HepG2 (cell line): ENCODE data around the gene KSR1. TPM values are rescaled to one million over a fixed set of nuclear protein-coding genes. Genes with fewer than 3 reads are reported as not detected.

ENCODE experiments used
- CAMTA2 ChIP-seq: sonication (generic); formaldehyde crosslinking; IDR thresholded peaks from 2 replicates; pipeline ENCODE4 v1.4.0; 2020; ENCODE audit warnings: mild to moderate bottlenecking, missing genetic modification reagents, borderline replicate concordance
- EZH2 ChIP-seq: conservative IDR thresholded peaks from 2 replicates; pipeline ENCODE4 v1.6.1; 2012; ENCODE audit warnings: mild to moderate bottlenecking, low read depth, low read length, moderate library complexity
- FOXC1 ChIP-seq: sonication (generic); formaldehyde crosslinking; IDR thresholded peaks from 2 replicates; pipeline ENCODE4 v1.8.0; 2022; ENCODE audit warnings: mild to moderate bottlenecking, missing genetic modification reagents, borderline replicate concordance
- KAT8 ChIP-seq: IDR thresholded peaks from 2 replicates; pipeline ENCODE4 v1.6.1; 2016; ENCODE audit warnings: missing genetic modification reagents, missing compliant biosample characterization
- MED8 ChIP-seq: sonication (generic); formaldehyde crosslinking; IDR thresholded peaks from 2 replicates; pipeline ENCODE4 v1.8.1; 2023; ENCODE audit warnings: mild to moderate bottlenecking, missing genetic modification reagents; ENCODE audit not compliant: insufficient replicate concordance
- NR2C2 ChIP-seq: sonication (generic); formaldehyde crosslinking; IDR thresholded peaks from 2 replicates; pipeline ENCODE4 v1.4.0; 2020; ENCODE audit warnings: missing genetic modification reagents, mild to moderate bottlenecking, moderate library complexity, borderline replicate concordance
- PPARG ChIP-seq: conservative IDR thresholded peaks from 2 replicates; pipeline ENCODE4 v1.6.1; 2016; ENCODE audit warnings: missing biosample characterization, missing genetic modification reagents
- REL ChIP-seq: sonication (generic); formaldehyde crosslinking; conservative IDR thresholded peaks from 2 replicates; pipeline ENCODE4 v1.8.0; 2022; ENCODE audit warnings: mild to moderate bottlenecking, missing genetic modification reagents, moderate library complexity
- RFXANK ChIP-seq: IDR thresholded peaks from 2 replicates; pipeline ENCODE4 v1.6.1; 2016
- SALL1 ChIP-seq: sonication (generic); formaldehyde crosslinking; IDR thresholded peaks from 2 replicates; pipeline ENCODE4 v1.8.0; 2022; ENCODE audit warnings: mild to moderate bottlenecking, missing genetic modification reagents
- SRY ChIP-seq: sonication (generic); formaldehyde crosslinking; IDR thresholded peaks from 2 replicates; pipeline ENCODE4 v1.8.0; 2022; ENCODE audit warnings: mild to moderate bottlenecking, missing genetic modification reagents
- SUZ12 ChIP-seq: fragments of 150-350 bp; IDR thresholded peaks from 2 replicates; pipeline ENCODE4 v1.6.1; 2014; ENCODE audit warnings: low read depth, low read length
- THRA ChIP-seq: sonication (generic); formaldehyde crosslinking; IDR thresholded peaks from 2 replicates; pipeline ENCODE4 v1.4.0; 2020; ENCODE audit warnings: missing genetic modification reagents, borderline replicate concordance
- ZFP41 ChIP-seq: sonication (generic); formaldehyde crosslinking; IDR thresholded peaks from 2 replicates; pipeline ENCODE4 v1.4.0; 2020; ENCODE audit warnings: mild to moderate bottlenecking, missing genetic modification reagents, borderline replicate concordance
- ZFX ChIP-seq: sonication (generic); formaldehyde crosslinking; IDR thresholded peaks from 2 replicates; pipeline ENCODE4 v1.4.0; 2020; ENCODE audit warnings: mild to moderate bottlenecking, low read depth, missing genetic modification reagents, moderate library complexity
- ZNF253 ChIP-seq: sonication (generic); formaldehyde crosslinking; IDR thresholded peaks from 2 replicates; pipeline ENCODE4 v1.8.0; 2022; ENCODE audit warnings: mild to moderate bottlenecking, missing genetic modification reagents, borderline replicate concordance
- ZNF577 ChIP-seq: sonication (generic); formaldehyde crosslinking; IDR thresholded peaks from 2 replicates; pipeline ENCODE4 v1.4.0; 2020; ENCODE audit warnings: mild to moderate bottlenecking, low read depth, missing genetic modification reagents, borderline replicate concordance
- ZNF878 ChIP-seq: sonication (generic); formaldehyde crosslinking; IDR thresholded peaks from 2 replicates; pipeline ENCODE4 v1.8.1; 2023; ENCODE audit warnings: mild to moderate bottlenecking, missing genetic modification reagents, moderate library complexity
- polyA plus RNA-seq, 8 experiments: library from polyadenylated mRNA; depleted of rRNA in 3 of 8; stranded (reverse) in 7 of 8; unstranded in 1 of 8; fragments of >200 nt; fragmentation: Illumina TruSeq in 4 of 8; extraction: Trizol in 4 of 8; gene quantifications; 2 replicates each; pipeline versions ENCODE4 v1.2.1 to v1.2.3, GENCODE V29; 2011 to 2016; ENCODE audit warnings: low read depth in 4 of 8, missing spikeins in 1 of 8, mixed read lengths in 1 of 8; ENCODE audit not compliant: insufficient read depth in 1 of 8
- total RNA-seq, 5 experiments: library from RNA; depleted of rRNA; stranded (reverse); fragments of >200 nt; fragmentation: Illumina TruSeq; extraction: Trizol; gene quantifications; 2 replicates each; pipeline ENCODE4 v1.2.3, GENCODE V29; 2016; ENCODE audit warnings: low read depth in 1 of 5
- TF ChIP-seq, protein P1 (sequence below): sonication (generic); formaldehyde crosslinking; IDR thresholded peaks from 2 replicates; pipeline ENCODE4 v1.5.0; 2020; ENCODE audit warnings: mild to moderate bottlenecking, missing genetic modification reagents
- TF ChIP-seq, protein P2 (sequence below): sonication (generic); formaldehyde crosslinking; IDR thresholded peaks from 2 replicates; pipeline ENCODE4 v1.4.0; 2020; ENCODE audit warnings: mild to moderate bottlenecking, low read depth, missing genetic modification reagents
- TF ChIP-seq, protein P3 (sequence below): IDR thresholded peaks from 2 replicates; pipeline ENCODE4 v1.6.1; 2016; ENCODE audit warnings: missing compliant biosample characterization, missing genetic modification reagents, borderline replicate concordance
- TF ChIP-seq, protein P4 (sequence below): sonication (generic); formaldehyde crosslinking; IDR thresholded peaks from 2 replicates; pipeline ENCODE4 v1.8.0; 2022; ENCODE audit warnings: missing genetic modification reagents, mild to moderate bottlenecking, moderate library complexity, borderline replicate concordance

The KSR1 gene
- total and polyA plus RNA-seq, 2 of the 13 experiments (the other 11 are each of a cell fraction or from before 2014, with no cell fraction given), result 10.1 to 16.6 TPM

DNA sequence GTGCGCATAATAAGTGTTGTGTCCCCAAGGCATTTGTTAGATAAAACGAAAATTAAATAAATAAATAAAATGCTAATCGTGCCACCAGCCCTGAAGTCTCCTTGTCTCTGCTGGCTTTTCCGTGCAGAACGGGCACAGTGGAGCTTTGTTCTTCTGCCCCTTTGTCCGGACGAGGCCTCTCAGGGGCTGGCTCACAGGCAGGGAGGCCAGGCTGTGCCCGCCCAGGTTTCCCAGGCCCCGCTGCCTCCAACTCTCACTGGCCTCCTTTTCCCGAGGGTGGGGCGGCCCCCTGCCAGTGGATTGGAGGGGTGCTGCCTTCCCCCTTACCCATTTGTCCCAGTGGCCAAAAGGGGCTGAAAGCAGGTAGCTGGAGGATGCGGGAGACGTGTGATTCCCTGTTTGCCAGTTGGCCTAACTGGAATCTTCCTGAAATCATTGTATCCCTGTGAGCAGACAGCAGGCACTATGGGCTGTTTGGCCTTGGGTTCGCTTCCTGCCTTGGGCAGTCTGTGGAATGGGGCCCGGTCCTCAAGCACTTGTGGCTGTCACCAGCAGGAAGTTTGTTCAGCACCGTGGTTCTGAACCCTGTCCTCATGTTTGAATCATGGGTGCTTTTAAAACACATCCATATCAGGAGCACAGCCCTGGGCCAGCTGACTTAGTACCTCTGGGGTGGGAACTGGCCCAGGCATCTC lies 64.4 kb downstream of the KSR1 start (continued):
- TF ChIP-seq, protein P1, sequence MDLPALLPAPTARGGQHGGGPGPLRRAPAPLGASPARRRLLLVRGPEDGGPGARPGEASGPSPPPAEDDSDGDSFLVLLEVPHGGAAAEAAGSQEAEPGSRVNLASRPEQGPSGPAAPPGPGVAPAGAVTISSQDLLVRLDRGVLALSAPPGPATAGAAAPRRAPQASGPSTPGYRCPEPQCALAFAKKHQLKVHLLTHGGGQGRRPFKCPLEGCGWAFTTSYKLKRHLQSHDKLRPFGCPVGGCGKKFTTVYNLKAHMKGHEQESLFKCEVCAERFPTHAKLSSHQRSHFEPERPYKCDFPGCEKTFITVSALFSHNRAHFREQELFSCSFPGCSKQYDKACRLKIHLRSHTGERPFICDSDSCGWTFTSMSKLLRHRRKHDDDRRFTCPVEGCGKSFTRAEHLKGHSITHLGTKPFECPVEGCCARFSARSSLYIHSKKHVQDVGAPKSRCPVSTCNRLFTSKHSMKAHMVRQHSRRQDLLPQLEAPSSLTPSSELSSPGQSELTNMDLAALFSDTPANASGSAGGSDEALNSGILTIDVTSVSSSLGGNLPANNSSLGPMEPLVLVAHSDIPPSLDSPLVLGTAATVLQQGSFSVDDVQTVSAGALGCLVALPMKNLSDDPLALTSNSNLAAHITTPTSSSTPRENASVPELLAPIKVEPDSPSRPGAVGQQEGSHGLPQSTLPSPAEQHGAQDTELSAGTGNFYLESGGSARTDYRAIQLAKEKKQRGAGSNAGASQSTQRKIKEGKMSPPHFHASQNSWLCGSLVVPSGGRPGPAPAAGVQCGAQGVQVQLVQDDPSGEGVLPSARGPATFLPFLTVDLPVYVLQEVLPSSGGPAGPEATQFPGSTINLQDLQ (CRISPR knock-in tag), result no peak
- TF ChIP-seq PPARG (CRISPR knock-in tag), result no peak; the same call in 1 of the 2 replicates
- no peak for TF ChIP-seq SUZ12
- TF ChIP-seq ZNF253, result no peak
- TF ChIP-seq ZNF878 (CRISPR knock-in tag), result no peak
- no peak for TF ChIP-seq FOXC1
- no peak for TF ChIP-seq NR2C2
- TF ChIP-seq, protein P2, sequence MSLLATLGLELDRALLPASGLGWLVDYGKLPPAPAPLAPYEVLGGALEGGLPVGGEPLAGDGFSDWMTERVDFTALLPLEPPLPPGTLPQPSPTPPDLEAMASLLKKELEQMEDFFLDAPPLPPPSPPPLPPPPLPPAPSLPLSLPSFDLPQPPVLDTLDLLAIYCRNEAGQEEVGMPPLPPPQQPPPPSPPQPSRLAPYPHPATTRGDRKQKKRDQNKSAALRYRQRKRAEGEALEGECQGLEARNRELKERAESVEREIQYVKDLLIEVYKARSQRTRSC (CRISPR knock-in tag), result no peak
- no peak for TF ChIP-seq ZFP41
- no peak for TF ChIP-seq RFXANK (CRISPR knock-in tag)
- TF ChIP-seq EZH2, result no peak
- TF ChIP-seq REL (CRISPR knock-in tag), result no peak
- TF ChIP-seq MED8, result no peak
- TF ChIP-seq SALL1 (CRISPR knock-in tag), result peak; percentile 77
- no peak for TF ChIP-seq SRY
- TF ChIP-seq, protein P3, sequence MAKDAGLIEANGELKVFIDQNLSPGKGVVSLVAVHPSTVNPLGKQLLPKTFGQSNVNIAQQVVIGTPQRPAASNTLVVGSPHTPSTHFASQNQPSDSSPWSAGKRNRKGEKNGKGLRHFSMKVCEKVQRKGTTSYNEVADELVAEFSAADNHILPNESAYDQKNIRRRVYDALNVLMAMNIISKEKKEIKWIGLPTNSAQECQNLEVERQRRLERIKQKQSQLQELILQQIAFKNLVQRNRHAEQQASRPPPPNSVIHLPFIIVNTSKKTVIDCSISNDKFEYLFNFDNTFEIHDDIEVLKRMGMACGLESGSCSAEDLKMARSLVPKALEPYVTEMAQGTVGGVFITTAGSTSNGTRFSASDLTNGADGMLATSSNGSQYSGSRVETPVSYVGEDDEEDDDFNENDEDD (CRISPR knock-in tag), result peak; percentile 54; the same call in 1 of the 2 replicates
- no peak for TF ChIP-seq ZNF577 (CRISPR knock-in tag)
- TF ChIP-seq KAT8, result no peak
- no peak for TF ChIP-seq CAMTA2
- TF ChIP-seq, protein P4, sequence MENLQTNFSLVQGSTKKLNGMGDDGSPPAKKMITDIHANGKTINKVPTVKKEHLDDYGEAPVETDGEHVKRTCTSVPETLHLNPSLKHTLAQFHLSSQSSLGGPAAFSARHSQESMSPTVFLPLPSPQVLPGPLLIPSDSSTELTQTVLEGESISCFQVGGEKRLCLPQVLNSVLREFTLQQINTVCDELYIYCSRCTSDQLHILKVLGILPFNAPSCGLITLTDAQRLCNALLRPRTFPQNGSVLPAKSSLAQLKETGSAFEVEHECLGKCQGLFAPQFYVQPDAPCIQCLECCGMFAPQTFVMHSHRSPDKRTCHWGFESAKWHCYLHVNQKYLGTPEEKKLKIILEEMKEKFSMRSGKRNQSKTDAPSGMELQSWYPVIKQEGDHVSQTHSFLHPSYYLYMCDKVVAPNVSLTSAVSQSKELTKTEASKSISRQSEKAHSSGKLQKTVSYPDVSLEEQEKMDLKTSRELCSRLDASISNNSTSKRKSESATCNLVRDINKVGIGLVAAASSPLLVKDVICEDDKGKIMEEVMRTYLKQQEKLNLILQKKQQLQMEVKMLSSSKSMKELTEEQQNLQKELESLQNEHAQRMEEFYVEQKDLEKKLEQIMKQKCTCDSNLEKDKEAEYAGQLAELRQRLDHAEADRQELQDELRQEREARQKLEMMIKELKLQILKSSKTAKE (CRISPR knock-in tag), result no peak; the same call in 1 of the 2 replicates
- peak; percentile 76 for TF ChIP-seq ZFX (CRISPR knock-in tag)
- TF ChIP-seq THRA, result no peak
